Activated T-cell treated with anti-CD3 and anti-CD28 coated beads for 48 hours (primary cell): ENCODE data around the gene CTNNA3.

Experiments
- DNase-seq: peaks from one replicate; pipeline ENCODE4 v3.0.0-alpha.2; 2020; ENCODE audit warnings: low read depth

CTNNA3 gene

GRCh38 chr10:66095610-66096009 lies 1600.4 kb downstream of the CTNNA3 start:
- DNase-seq = no peak

- no peak for DNase-seq
Measured at GRCh38 chr10:66085906-66086305, 1610.1 kb downstream of the CTNNA3 start.

GRCh38 chr10:66071907-66072306 lies 1624.1 kb downstream of the CTNNA3 start:
- no peak for DNase-seq

- DNase-seq = no peak
Measured at GRCh38 chr10:66058594-66058993, 1637.4 kb downstream of the CTNNA3 start.

- no peak for DNase-seq
Measured at GRCh38 chr10:66049335-66049734, 1646.7 kb downstream of the CTNNA3 start.

- DNase-seq = no peak
Measured at GRCh38 chr10:66045859-66046258, 1650.1 kb downstream of the CTNNA3 start.

GRCh38 chr10:66041771-66042170 lies 1654.2 kb downstream of the CTNNA3 start:
- no peak for DNase-seq

GRCh38 chr10:66038623-66039022 lies 1657.4 kb downstream of the CTNNA3 start:
- DNase-seq = no peak

GRCh38 chr10:66026321-66026720 lies 1669.7 kb downstream of the CTNNA3 start:
- no peak for DNase-seq

GRCh38 chr10:66025186-66025585 lies 1670.8 kb downstream of the CTNNA3 start:
- DNase-seq = no peak

GRCh38 chr10:66021423-66021822 lies 1674.6 kb downstream of the CTNNA3 start:
- no peak for DNase-seq

GRCh38 chr10:66008221-66008620 lies 1687.8 kb downstream of the CTNNA3 start:
- DNase-seq = no peak

GRCh38 chr10:66006411-66006810 lies 1689.6 kb downstream of the CTNNA3 start:
- DNase-seq = no peak

- no peak for DNase-seq
Measured at GRCh38 chr10:65993451-65993850, 1702.5 kb downstream of the CTNNA3 start.

GRCh38 chr10:65968871-65969270 lies 1727.1 kb downstream of the CTNNA3 start:
- no peak for DNase-seq

- DNase-seq = no peak
Measured at GRCh38 chr10:65968437-65968836, 1727.6 kb downstream of the CTNNA3 start.

GRCh38 chr10:65964205-65964604 lies 1731.8 kb downstream of the CTNNA3 start:
- DNase-seq = no peak

GRCh38 chr10:65952086-65952485 lies 1743.9 kb downstream of the CTNNA3 start:
- no peak for DNase-seq

GRCh38 chr10:65950075-65950474 lies 1745.9 kb downstream of the CTNNA3 start:
- no peak for DNase-seq

GRCh38 chr10:65949526-65949925 lies 1746.5 kb downstream of the CTNNA3 start:
- DNase-seq = no peak

- no peak for DNase-seq
Measured at GRCh38 chr10:65945061-65945460, 1750.9 kb downstream of the CTNNA3 start.

GRCh38 chr10:65943451-65943850 lies 1752.5 kb downstream of the CTNNA3 start:
- no peak for DNase-seq

- DNase-seq = no peak
Measured at GRCh38 chr10:65940816-65941662, 1755.0 kb downstream of the CTNNA3 start.

GRCh38 chr10:65940105-65940504 lies 1755.9 kb downstream of the CTNNA3 start:
- no peak for DNase-seq
